ENCODE data around the gene SLC22A17.

GRCh38 chr14:23373041-23373440, 20.4 kb upstream of the SLC22A17 start:
- TF ChIP-seq, protein P1, sequence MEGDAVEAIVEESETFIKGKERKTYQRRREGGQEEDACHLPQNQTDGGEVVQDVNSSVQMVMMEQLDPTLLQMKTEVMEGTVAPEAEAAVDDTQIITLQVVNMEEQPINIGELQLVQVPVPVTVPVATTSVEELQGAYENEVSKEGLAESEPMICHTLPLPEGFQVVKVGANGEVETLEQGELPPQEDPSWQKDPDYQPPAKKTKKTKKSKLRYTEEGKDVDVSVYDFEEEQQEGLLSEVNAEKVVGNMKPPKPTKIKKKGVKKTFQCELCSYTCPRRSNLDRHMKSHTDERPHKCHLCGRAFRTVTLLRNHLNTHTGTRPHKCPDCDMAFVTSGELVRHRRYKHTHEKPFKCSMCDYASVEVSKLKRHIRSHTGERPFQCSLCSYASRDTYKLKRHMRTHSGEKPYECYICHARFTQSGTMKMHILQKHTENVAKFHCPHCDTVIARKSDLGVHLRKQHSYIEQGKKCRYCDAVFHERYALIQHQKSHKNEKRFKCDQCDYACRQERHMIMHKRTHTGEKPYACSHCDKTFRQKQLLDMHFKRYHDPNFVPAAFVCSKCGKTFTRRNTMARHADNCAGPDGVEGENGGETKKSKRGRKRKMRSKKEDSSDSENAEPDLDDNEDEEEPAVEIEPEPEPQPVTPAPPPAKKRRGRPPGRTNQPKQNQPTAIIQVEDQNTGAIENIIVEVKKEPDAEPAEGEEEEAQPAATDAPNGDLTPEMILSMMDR (IDR thresholded peaks at IDR 0.05) = no peak
- TF ChIP-seq POLR2A (IDR thresholded peaks at IDR 0.05) = no peak

All from ovary (tissue), 3 donors.